ENCODE data around the gene TDRD9.

Gene TDRD9

DNA sequence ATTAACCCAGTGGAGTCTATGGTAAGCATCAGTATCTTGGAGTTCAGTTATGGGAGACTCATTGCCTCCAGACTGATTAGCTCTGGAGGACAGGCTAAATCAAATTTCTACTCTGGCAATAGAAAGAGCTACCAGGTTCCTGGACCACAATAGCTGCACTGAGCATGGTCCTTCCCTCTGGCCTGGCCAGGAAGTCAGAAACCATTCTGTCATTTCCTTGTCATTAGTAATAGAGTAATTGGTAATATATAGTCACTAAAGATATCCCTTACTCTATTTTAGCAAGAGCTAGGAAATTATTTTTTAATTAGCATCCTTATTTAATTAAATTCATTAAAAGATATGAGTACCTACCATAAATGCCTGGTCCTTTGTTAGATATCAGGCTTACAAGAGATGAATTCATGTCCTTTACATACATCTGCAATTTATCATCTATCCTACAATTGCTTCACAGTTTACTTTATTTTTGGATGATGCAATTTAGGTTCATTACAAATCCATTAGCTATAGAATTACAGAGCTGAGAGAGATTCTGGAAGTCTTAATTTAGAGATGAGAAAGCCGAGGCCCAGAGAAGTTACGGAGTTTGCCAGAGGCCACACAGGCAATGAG is 23.7 kb upstream of the TDRD9 start:
- H3K4me3 ChIP-seq (ENCODE audit: low read depth, low read length) = no peak overlapping the region
- no peak for DNase-seq (ENCODE audit: low read depth)
- TF ChIP-seq MAX (IDR thresholded peaks at IDR 0.05; ENCODE audit: low read depth, low read length) (no peak), MYC (IDR thresholded peaks at IDR 0.05; ENCODE audit: low read depth, low read length) (no peak), POLR2A (IDR thresholded peaks at IDR 0.05; ENCODE audit: extremely low read depth, insufficient read length) (no peak)
- TF ChIP-seq, protein P1, sequence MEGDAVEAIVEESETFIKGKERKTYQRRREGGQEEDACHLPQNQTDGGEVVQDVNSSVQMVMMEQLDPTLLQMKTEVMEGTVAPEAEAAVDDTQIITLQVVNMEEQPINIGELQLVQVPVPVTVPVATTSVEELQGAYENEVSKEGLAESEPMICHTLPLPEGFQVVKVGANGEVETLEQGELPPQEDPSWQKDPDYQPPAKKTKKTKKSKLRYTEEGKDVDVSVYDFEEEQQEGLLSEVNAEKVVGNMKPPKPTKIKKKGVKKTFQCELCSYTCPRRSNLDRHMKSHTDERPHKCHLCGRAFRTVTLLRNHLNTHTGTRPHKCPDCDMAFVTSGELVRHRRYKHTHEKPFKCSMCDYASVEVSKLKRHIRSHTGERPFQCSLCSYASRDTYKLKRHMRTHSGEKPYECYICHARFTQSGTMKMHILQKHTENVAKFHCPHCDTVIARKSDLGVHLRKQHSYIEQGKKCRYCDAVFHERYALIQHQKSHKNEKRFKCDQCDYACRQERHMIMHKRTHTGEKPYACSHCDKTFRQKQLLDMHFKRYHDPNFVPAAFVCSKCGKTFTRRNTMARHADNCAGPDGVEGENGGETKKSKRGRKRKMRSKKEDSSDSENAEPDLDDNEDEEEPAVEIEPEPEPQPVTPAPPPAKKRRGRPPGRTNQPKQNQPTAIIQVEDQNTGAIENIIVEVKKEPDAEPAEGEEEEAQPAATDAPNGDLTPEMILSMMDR (IDR thresholded peaks at IDR 0.05; ENCODE audit: low read depth, low read length) = no peak

DNA sequence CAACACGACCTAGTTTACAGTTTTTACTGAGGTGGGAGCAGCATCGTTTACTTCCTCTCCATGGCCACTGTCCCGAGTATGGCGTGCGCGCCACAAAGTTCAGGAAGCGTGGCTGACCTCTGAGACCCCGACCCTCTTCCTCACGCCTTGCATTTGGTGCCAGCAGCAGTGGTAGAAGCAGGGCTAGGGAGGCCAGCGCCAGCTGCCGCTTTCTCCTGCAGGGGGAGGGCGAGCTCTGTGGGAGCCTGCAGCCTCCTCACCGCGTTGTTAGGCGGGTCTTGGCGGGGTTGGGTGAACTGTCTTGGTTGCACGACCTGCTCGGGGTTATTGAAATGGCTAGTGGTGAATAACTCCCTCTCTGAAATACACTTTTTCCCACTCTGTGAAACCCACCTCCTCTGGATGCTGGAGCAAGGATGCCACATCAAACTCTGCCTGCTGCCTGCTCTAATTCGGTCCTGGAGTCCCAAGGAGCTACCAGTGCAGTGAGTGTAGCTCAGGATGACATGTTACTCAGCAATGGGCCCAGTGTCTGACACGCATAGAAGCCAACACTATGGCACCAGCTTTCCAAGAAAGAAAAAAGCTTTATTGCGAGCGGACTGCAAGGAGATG is 22.3 kb upstream of the TDRD9 start:
- TF ChIP-seq, protein P1 (IDR thresholded peaks at IDR 0.05; ENCODE audit: low read depth, low read length) = peak; percentile 22
- TF ChIP-seq MYC (IDR thresholded peaks at IDR 0.05; ENCODE audit: low read depth, low read length) = no peak
- peak; percentile 28 for DNase-seq (ENCODE audit: low read depth)
- H3K4me3 ChIP-seq (ENCODE audit: low read depth, low read length) = no peak overlapping the region

DNA sequence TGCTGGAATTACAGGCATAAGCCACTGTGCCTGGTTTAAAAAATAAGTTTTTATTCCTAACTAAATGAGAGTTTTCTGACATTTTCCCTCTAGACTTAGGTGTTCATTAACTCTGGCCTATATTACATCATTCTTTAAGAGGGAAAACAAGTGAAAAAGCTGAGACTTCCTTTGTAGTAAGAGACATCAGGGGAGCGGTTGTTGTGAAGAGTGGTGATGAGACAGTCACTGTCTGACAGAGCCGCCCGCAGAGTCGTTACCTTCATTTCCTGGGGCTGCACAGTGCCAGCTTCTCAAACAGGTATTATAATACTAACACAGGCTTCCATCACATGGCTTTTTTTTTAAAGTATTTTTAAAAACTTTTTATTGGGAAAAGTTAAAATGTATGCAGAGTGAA is 19.7 kb upstream of the TDRD9 start:
- TF ChIP-seq POLR2A (IDR thresholded peaks at IDR 0.05; ENCODE audit: extremely low read depth, insufficient read length) = no peak
- TF ChIP-seq, protein P1 (IDR thresholded peaks at IDR 0.05; ENCODE audit: low read depth, low read length) = no peak
- TF ChIP-seq MAX (IDR thresholded peaks at IDR 0.05; ENCODE audit: low read depth, low read length) = no peak
- TF ChIP-seq MYC (IDR thresholded peaks at IDR 0.05; ENCODE audit: low read depth, low read length) = no peak
- no peak overlapping the region for H3K4me3 ChIP-seq (ENCODE audit: low read depth, low read length)
- no peak for DNase-seq (ENCODE audit: low read depth)

GRCh38 chr14:103909531-103910261 is 18.6 kb upstream of the TDRD9 start:
- DNase-seq (ENCODE audit: low read depth) = no peak
- H3K4me3 ChIP-seq (ENCODE audit: low read depth, low read length) = no peak overlapping the region
- no peak for TF ChIP-seq POLR2A (IDR thresholded peaks at IDR 0.05; ENCODE audit: extremely low read depth, insufficient read length)
- TF ChIP-seq, protein P1 (IDR thresholded peaks at IDR 0.05; ENCODE audit: low read depth, low read length) = no peak
- no peak for TF ChIP-seq MYC (IDR thresholded peaks at IDR 0.05; ENCODE audit: low read depth, low read length)
- no peak for TF ChIP-seq MAX (IDR thresholded peaks at IDR 0.05; ENCODE audit: low read depth, low read length)

GRCh38 chr14:103910262-103910935 is 17.9 kb upstream of the TDRD9 start:
- no peak overlapping the region for H3K4me3 ChIP-seq (ENCODE audit: low read depth, low read length)
- TF ChIP-seq, protein P1 (IDR thresholded peaks at IDR 0.05; ENCODE audit: low read depth, low read length) = peak; percentile 77
- TF ChIP-seq MAX (IDR thresholded peaks at IDR 0.05; ENCODE audit: low read depth, low read length) (no peak), MYC (IDR thresholded peaks at IDR 0.05; ENCODE audit: low read depth, low read length) (no peak)
- DNase-seq (ENCODE audit: low read depth) = peak; percentile 62
